LNCaP clone FGC (cell line): ENCODE data around the gene ALDH1A1.
A peak's percentile ranks its signal among the peaks of the same experiment; 100 is the strongest.

Experiments
- DNase-seq: peaks from one replicate; pipeline ENCODE4 v3.0.0-alpha.2; 2011; ENCODE audit warnings: low read depth
- H3K4me3 ChIP-seq: 2 replicates; pipeline ENCODE4 v1.5.1; 2011; ENCODE audit warnings: mild to moderate bottlenecking, low read depth, low read length, control low read depth
- CTCF ChIP-seq: IDR thresholded peaks from 2 replicates; pipeline ENCODE4 v1.5.1; 2012; ENCODE audit warnings: mild to moderate bottlenecking; ENCODE audit not compliant: control insufficient read depth, insufficient read depth; ENCODE audit errors: extremely low read depth

The ALDH1A1 gene

GRCh38 chr9:72898784-72899733 lies 53.8 kb downstream of the ALDH1A1 start:
- H3K4me3 ChIP-seq = no peak overlapping the region
- peak; percentile 15 for DNase-seq
- no peak for TF ChIP-seq CTCF

GRCh38 chr9:72898360-72898759 lies 54.5 kb downstream of the ALDH1A1 start:
- no peak for TF ChIP-seq CTCF

GRCh38 chr9:72897069-72897649 lies 55.7 kb downstream of the ALDH1A1 start:
- no peak for TF ChIP-seq CTCF
- DNase-seq = no peak
- no peak overlapping the region for H3K4me3 ChIP-seq

More at GRCh38 chr9:72898360-72898759, 54.5 kb downstream of the ALDH1A1 start:
- H3K4me3 ChIP-seq = no peak overlapping the region
- DNase-seq = no peak

- no peak for DNase-seq
- H3K4me3 ChIP-seq = no peak overlapping the region
- no peak for TF ChIP-seq CTCF
Observed at GRCh38 chr9:72896439-72896838, 56.4 kb downstream of the ALDH1A1 start.

- H3K4me3 ChIP-seq = no peak overlapping the region
- TF ChIP-seq CTCF = no peak
- no peak for DNase-seq
Observed at GRCh38 chr9:72895122-72895521, 57.7 kb downstream of the ALDH1A1 start.

GRCh38 chr9:72894342-72894741 lies 58.5 kb downstream of the ALDH1A1 start:
- no peak for TF ChIP-seq CTCF
- H3K4me3 ChIP-seq = no peak overlapping the region
- DNase-seq = no peak

GRCh38 chr9:72893437-72893836 lies 59.4 kb downstream of the ALDH1A1 start:
- TF ChIP-seq CTCF = no peak
- no peak for DNase-seq
- H3K4me3 ChIP-seq = no peak overlapping the region
